Neural progenitor cell (in vitro differentiated cells): ENCODE measurements around the gene PREPL. TPM values are rescaled to one million over a fixed set of nuclear protein-coding genes. Genes with fewer than 3 reads are reported as not detected.
A peak's percentile ranks its signal among the peaks of the same experiment; 100 is the strongest.

Experiments
- DNase-seq: peaks from one replicate; pipeline ENCODE4 v3.0.0-alpha.2; 2016; ENCODE audit warnings: low spot score
- H2AFZ ChIP-seq: fragments of 200-600 bp; sonication (generic); replicated peaks from 2 replicates; pipeline ENCODE4 v1.6.1; 2016; ENCODE audit warnings: antibody characterized with exemption
- H3F3A ChIP-seq: fragments of 200-600 bp; sonication (generic); 2 replicates; pipeline ENCODE4 v1.6.1; 2016; ENCODE audit warnings: antibody characterized with exemption, low read depth
- H3K27ac ChIP-seq: fragments of 200-600 bp; sonication (generic); 2 replicates; pipeline ENCODE4 v1.5.1; 2016; ENCODE audit warnings: mild to moderate bottlenecking
- H3K27me3 ChIP-seq: fragments of 200-600 bp; sonication (generic); 2 replicates; pipeline ENCODE4 v1.6.1; 2016; ENCODE audit warnings: mild to moderate bottlenecking, moderate library complexity
- H3K36me3 ChIP-seq: fragments of 200-600 bp; sonication (generic); 2 replicates; pipeline ENCODE4 v1.5.1; 2016
- H3K4me1 ChIP-seq: fragments of 200-600 bp; sonication (generic); 2 replicates; pipeline ENCODE4 v1.6.1; 2016; ENCODE audit warnings: mixed run types
- H3K4me2 ChIP-seq: fragments of 200-600 bp; sonication (generic); 2 replicates; pipeline ENCODE4 v1.6.1; 2016
- H3K4me3 ChIP-seq: fragments of 200-600 bp; sonication (generic); 2 replicates; pipeline ENCODE4 v1.5.1; 2016
- H3K79me2 ChIP-seq: fragments of 200-600 bp; sonication (generic); 2 replicates; pipeline ENCODE4 v1.6.1; 2016; ENCODE audit warnings: low read depth
- H3K9ac ChIP-seq: fragments of 200-600 bp; sonication (generic); 2 replicates; pipeline ENCODE4 v1.6.1; 2016
- H3K9me3 ChIP-seq: fragments of 200-600 bp; sonication (generic); 2 replicates; pipeline ENCODE4 v1.5.1; 2016; ENCODE audit warnings: low read depth
- H4K20me1 ChIP-seq: fragments of 200-600 bp; sonication (generic); 2 replicates; pipeline ENCODE4 v1.6.1; 2016; ENCODE audit warnings: low read depth
- H3K27ac Mint-ChIP-seq: 3 replicates; pipeline ENCODE4 v1.8.0; 2021; ENCODE audit warnings: mixed read lengths
- H3K27me3 Mint-ChIP-seq: 2 replicates; pipeline ENCODE4 v1.8.0; 2022; ENCODE audit warnings: low read depth, mild to moderate bottlenecking, inconsistent platforms, moderate library complexity, mixed read lengths; ENCODE audit not compliant: insufficient read depth
- H3K36me3 Mint-ChIP-seq: 3 replicates; pipeline ENCODE4 v1.8.0; 2021; ENCODE audit warnings: mixed read lengths
- H3K4me1 Mint-ChIP-seq: 3 replicates; pipeline ENCODE4 v1.8.0; 2021; ENCODE audit warnings: mixed read lengths
- H3K4me3 Mint-ChIP-seq: 3 replicates; pipeline ENCODE4 v1.8.0; 2021; ENCODE audit warnings: mild to moderate bottlenecking, moderate library complexity, mixed read lengths
- H3K9me3 Mint-ChIP-seq: 3 replicates; pipeline ENCODE4 v1.8.0; 2020; ENCODE audit warnings: mixed read lengths
- CTCF ChIP-seq: fragments of 200-600 bp; sonication (generic); IDR thresholded peaks from 2 replicates; pipeline ENCODE4 v1.5.1; 2017; ENCODE audit warnings: antibody characterized with exemption, mild to moderate bottlenecking
- EZH2 ChIP-seq: fragments of 200-600 bp; sonication (generic); IDR thresholded peaks from 2 replicates; pipeline ENCODE4 v1.6.1; 2017; ENCODE audit warnings: antibody characterized with exemption, mild to moderate bottlenecking, moderate library complexity
- EZH2phosphoT487 ChIP-seq: fragments of 200-600 bp; sonication (generic); IDR thresholded peaks from 2 replicates; pipeline ENCODE4 v1.6.1; 2017; ENCODE audit warnings: antibody characterized with exemption
- total RNA-seq: library from RNA; depleted of rRNA; stranded (reverse); fragments of >200 nt; gene quantifications from 2 replicates; pipeline ENCODE4 v1.2.3, GENCODE V29; 2015; ENCODE audit warnings: low replicate concordance

The PREPL gene
- total RNA-seq, 1 donor from 2014 or later: 90.8 TPM

GRCh38 chr2:44290261-44290660, 71.0 kb downstream of the PREPL start:
- no peak overlapping the region for H3K27ac ChIP-seq
- DNase-seq: no peak
- H3K36me3 Mint-ChIP-seq: no peaks in the 10 kb centered on the region
- no peak overlapping the region for H3K4me2 ChIP-seq
- no peaks in the 10 kb centered on the region for H3K9me3 ChIP-seq
- no peaks in the 10 kb centered on the region for H3K27me3 ChIP-seq
- no peak overlapping the region for H3K9ac ChIP-seq
- no peaks in the 10 kb centered on the region for H3K36me3 ChIP-seq
- H4K20me1 ChIP-seq: no peaks in the 10 kb centered on the region
- H3F3A ChIP-seq: peaks cover 5% of the 10 kb centered on the region
- H3K79me2 ChIP-seq: no peaks in the 10 kb centered on the region
- H3K4me3 ChIP-seq: no peak overlapping the region
- TF ChIP-seq EZH2 (no peak), EZH2phosphoT487 (no peak), CTCF (no peak)
- no peak overlapping the region for H3K4me3 Mint-ChIP-seq
- H3K27me3 Mint-ChIP-seq: no peaks in the 10 kb centered on the region
- H2AFZ ChIP-seq: no peak overlapping the region
- H3K4me1 ChIP-seq: peaks cover 15% of the 10 kb centered on the region
- peak overlapping the region; percentile 76 for H3K27ac Mint-ChIP-seq
- no peaks in the 10 kb centered on the region for H3K9me3 Mint-ChIP-seq
- peaks cover 18% of the 10 kb centered on the region for H3K4me1 Mint-ChIP-seq

DNA sequence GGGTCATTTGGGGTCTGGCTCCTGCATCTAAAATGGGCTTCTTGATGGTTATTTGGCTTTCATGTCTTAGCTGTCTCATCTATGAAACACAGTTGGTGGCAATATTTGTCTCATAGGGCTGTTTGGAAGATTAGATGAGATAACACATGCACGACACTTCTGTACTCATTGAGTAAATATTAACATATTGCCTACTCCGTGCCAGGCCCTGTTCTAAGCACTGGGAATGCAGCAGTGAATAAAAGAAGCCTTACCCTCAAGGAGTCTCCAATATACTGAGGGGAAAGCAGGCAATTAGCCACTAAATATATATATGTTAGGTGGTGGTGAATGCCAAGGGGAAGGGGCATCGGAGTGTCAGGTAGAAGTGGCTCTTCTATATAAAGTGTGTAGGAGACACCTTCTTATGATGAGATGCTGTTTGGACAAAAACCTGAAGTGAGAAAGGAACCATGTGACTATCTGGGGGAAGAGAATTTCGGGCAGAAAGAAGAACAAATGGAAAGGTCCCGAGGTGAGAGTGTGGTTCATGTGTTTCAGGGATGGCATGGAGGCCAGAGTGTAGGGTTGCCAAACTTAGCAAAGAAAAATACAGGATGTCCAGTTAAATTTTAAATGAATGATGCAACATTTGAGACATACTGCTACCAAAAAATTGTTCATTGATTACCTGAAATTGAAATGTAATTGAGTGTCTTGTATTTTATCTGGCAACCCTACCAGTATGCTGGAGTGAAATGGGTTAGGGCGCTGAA, 74.2 kb downstream of the PREPL start:
- Mint-ChIP-seq H3K27ac (no peak overlapping the region), H3K4me3 (no peak overlapping the region), H3K36me3 (no peaks in the 10 kb centered on the region), H3K9me3 (no peaks in the 10 kb centered on the region), H3K27me3 (no peaks in the 10 kb centered on the region), H3K4me1 (peaks cover 18% of the 10 kb centered on the region)
- H2AFZ ChIP-seq: no peak overlapping the region
- no peaks in the 10 kb centered on the region for H3K9me3 ChIP-seq
- no peaks in the 10 kb centered on the region for H3K79me2 ChIP-seq
- no peak overlapping the region for H3K9ac ChIP-seq
- no peaks in the 10 kb centered on the region for H4K20me1 ChIP-seq
- peaks cover 15% of the 10 kb centered on the region for H3K4me1 ChIP-seq
- H3K27ac ChIP-seq: no peak overlapping the region
- no peak overlapping the region for H3K4me3 ChIP-seq
- H3F3A ChIP-seq: peaks cover 5% of the 10 kb centered on the region
- no peak for TF ChIP-seq EZH2
- TF ChIP-seq EZH2phosphoT487: no peak
- no peak for TF ChIP-seq CTCF
- no peak for DNase-seq
- no peaks in the 10 kb centered on the region for H3K27me3 ChIP-seq
- no peaks in the 10 kb centered on the region for H3K36me3 ChIP-seq
- H3K4me2 ChIP-seq: no peak overlapping the region

GRCh38 chr2:44286119-44286883, 75.0 kb downstream of the PREPL start:
- Mint-ChIP-seq H3K27me3 (no peaks in the 10 kb centered on the region), H3K36me3 (no peaks in the 10 kb centered on the region), H3K27ac (no peak overlapping the region), H3K4me1 (peaks cover 14% of the 10 kb centered on the region), H3K4me3 (no peak overlapping the region), H3K9me3 (no peaks in the 10 kb centered on the region)
- no peaks in the 10 kb centered on the region for H3K36me3 ChIP-seq
- H3K4me1 ChIP-seq: peaks cover 9% of the 10 kb centered on the region
- peaks cover 5% of the 10 kb centered on the region for H3F3A ChIP-seq
- H3K9ac ChIP-seq: no peak overlapping the region
- no peaks in the 10 kb centered on the region for H4K20me1 ChIP-seq
- H3K79me2 ChIP-seq: no peaks in the 10 kb centered on the region
- H3K9me3 ChIP-seq: no peaks in the 10 kb centered on the region
- no peak for DNase-seq
- no peak overlapping the region for H3K4me3 ChIP-seq
- TF ChIP-seq CTCF (no peak), EZH2phosphoT487 (no peak), EZH2 (no peak)
- no peak overlapping the region for H3K27ac ChIP-seq
- no peak overlapping the region for H2AFZ ChIP-seq
- no peaks in the 10 kb centered on the region for H3K27me3 ChIP-seq
- no peak overlapping the region for H3K4me2 ChIP-seq
